GM10847 (cell line): Measurements from ENCODE around the gene FAM3D.

Source experiments
- POLR2A ChIP-seq: IDR thresholded peaks from 2 replicates; pipeline ENCODE4 v1.6.1; 2011; ENCODE audit not compliant: insufficient read length; ENCODE audit errors: extremely low read depth

FAM3D gene

GRCh38 chr3:58660998-58661397 lies 5.6 kb downstream of the FAM3D start:
- no peak for TF ChIP-seq POLR2A

GRCh38 chr3:58659051-58659675 lies 7.4 kb downstream of the FAM3D start:
- TF ChIP-seq POLR2A, result no peak

GRCh38 chr3:58658508-58658907 lies 8.1 kb downstream of the FAM3D start:
- TF ChIP-seq POLR2A, result no peak

- no peak for TF ChIP-seq POLR2A
Observed at GRCh38 chr3:58657571-58658141, 8.9 kb downstream of the FAM3D start.

- TF ChIP-seq POLR2A, result no peak
Observed at GRCh38 chr3:58657036-58657520, 9.5 kb downstream of the FAM3D start.

- TF ChIP-seq POLR2A, result no peak
Observed at GRCh38 chr3:58656631-58657030, 9.9 kb downstream of the FAM3D start.

- no peak for TF ChIP-seq POLR2A
Observed at GRCh38 chr3:58654466-58654865, 12.1 kb downstream of the FAM3D start.

- no peak for TF ChIP-seq POLR2A
Observed at GRCh38 chr3:58652624-58653023, 13.9 kb downstream of the FAM3D start.

GRCh38 chr3:58651276-58651675 lies 15.3 kb downstream of the FAM3D start:
- no peak for TF ChIP-seq POLR2A

- no peak for TF ChIP-seq POLR2A
Observed at GRCh38 chr3:58647381-58648141, 19.0 kb downstream of the FAM3D start.

- TF ChIP-seq POLR2A, result no peak
Observed at GRCh38 chr3:58646503-58646902, 20.1 kb downstream of the FAM3D start.

- no peak for TF ChIP-seq POLR2A
Observed at GRCh38 chr3:58645726-58646125, 20.8 kb downstream of the FAM3D start.

GRCh38 chr3:58642846-58643245 lies 23.7 kb downstream of the FAM3D start:
- no peak for TF ChIP-seq POLR2A

- TF ChIP-seq POLR2A, result no peak
Observed at GRCh38 chr3:58640700-58641372, 25.7 kb downstream of the FAM3D start.

GRCh38 chr3:58639842-58640241 lies 26.7 kb downstream of the FAM3D start:
- TF ChIP-seq POLR2A, result no peak

GRCh38 chr3:58639001-58639400 lies 27.6 kb downstream of the FAM3D start:
- no peak for TF ChIP-seq POLR2A
